Osteocyte (in vitro differentiated cells): ENCODE results near the gene MAPK1. TPM values are rescaled to one million over a fixed set of nuclear protein-coding genes. Genes with fewer than 3 reads are reported as not detected.

ENCODE experiments used
- DNase-seq: peaks from one replicate; pipeline ENCODE4 v3.0.0; 2021; ENCODE audit warnings: mixed read lengths; ENCODE audit not compliant: unreplicated experiment; ENCODE audit errors: extremely low spot score
- H3K27ac Mint-ChIP-seq: one replicate; pipeline ENCODE4 v1.8.0; 2021; ENCODE audit warnings: mild to moderate bottlenecking, mixed read lengths; ENCODE audit not compliant: unreplicated experiment
- H3K27me3 Mint-ChIP-seq: one replicate; pipeline ENCODE4 v1.8.0; 2021; ENCODE audit warnings: mixed read lengths; ENCODE audit not compliant: unreplicated experiment
- H3K36me3 Mint-ChIP-seq: one replicate; pipeline ENCODE4 v1.8.0; 2021; ENCODE audit warnings: mixed read lengths; ENCODE audit not compliant: unreplicated experiment
- H3K4me1 Mint-ChIP-seq: one replicate; pipeline ENCODE4 v1.8.0; 2021; ENCODE audit warnings: mixed read lengths; ENCODE audit not compliant: unreplicated experiment
- H3K4me3 Mint-ChIP-seq: one replicate; pipeline ENCODE4 v1.8.0; 2021; ENCODE audit warnings: mild to moderate bottlenecking, moderate library complexity, mixed read lengths; ENCODE audit not compliant: unreplicated experiment
- H3K9me3 Mint-ChIP-seq: one replicate; pipeline ENCODE4 v1.8.0; 2021; ENCODE audit warnings: mixed read lengths; ENCODE audit not compliant: unreplicated experiment
- total RNA-seq: library from RNA; stranded (reverse); gene quantifications from 2 replicates; pipeline ENCODE4 v1.2.1, GENCODE V29; 2021
- TF ChIP-seq, protein P1 (sequence below): fragments of 200-600 bp; sonication (generic); IDR thresholded peaks from 2 replicates; pipeline ENCODE4 v1.5.0; 2021; ENCODE audit warnings: antibody characterized with exemption, mild to moderate bottlenecking, moderate library complexity

Gene MAPK1
- total RNA-seq, 1 donor from 2014 or later = 159 TPM

DNA sequence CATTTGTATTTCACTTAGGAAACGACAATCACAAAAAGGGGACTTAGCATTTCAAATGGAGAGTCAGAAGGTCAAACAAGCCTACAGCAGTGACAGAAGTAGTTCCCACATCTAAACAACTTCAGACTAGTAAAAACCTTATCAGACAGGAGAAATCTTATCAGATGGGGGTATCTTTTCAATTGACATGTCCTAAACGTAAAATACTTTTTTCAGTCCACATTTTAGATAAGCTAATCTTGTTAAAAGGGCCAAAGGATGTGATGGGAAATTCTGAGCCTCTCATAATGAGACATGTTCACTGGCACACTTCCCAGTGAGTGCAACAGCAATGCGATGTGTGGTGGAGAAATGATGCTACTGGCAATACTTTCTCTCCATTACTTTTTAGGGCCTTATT is 2.4 kb downstream of the MAPK1 start:
- no peaks in the 10 kb centered on the region for H3K27me3 Mint-ChIP-seq
- peaks cover 57% of the 10 kb centered on the region for H3K4me1 Mint-ChIP-seq
- H3K27ac Mint-ChIP-seq = peak overlapping the region; percentile 41
- H3K36me3 Mint-ChIP-seq = peaks cover 2% of the 10 kb centered on the region
- no peak for DNase-seq
- no peaks in the 10 kb centered on the region for H3K9me3 Mint-ChIP-seq
- H3K4me3 Mint-ChIP-seq = peak overlapping the region; percentile 93
- TF ChIP-seq, protein P1, sequence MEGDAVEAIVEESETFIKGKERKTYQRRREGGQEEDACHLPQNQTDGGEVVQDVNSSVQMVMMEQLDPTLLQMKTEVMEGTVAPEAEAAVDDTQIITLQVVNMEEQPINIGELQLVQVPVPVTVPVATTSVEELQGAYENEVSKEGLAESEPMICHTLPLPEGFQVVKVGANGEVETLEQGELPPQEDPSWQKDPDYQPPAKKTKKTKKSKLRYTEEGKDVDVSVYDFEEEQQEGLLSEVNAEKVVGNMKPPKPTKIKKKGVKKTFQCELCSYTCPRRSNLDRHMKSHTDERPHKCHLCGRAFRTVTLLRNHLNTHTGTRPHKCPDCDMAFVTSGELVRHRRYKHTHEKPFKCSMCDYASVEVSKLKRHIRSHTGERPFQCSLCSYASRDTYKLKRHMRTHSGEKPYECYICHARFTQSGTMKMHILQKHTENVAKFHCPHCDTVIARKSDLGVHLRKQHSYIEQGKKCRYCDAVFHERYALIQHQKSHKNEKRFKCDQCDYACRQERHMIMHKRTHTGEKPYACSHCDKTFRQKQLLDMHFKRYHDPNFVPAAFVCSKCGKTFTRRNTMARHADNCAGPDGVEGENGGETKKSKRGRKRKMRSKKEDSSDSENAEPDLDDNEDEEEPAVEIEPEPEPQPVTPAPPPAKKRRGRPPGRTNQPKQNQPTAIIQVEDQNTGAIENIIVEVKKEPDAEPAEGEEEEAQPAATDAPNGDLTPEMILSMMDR = no peak

DNA sequence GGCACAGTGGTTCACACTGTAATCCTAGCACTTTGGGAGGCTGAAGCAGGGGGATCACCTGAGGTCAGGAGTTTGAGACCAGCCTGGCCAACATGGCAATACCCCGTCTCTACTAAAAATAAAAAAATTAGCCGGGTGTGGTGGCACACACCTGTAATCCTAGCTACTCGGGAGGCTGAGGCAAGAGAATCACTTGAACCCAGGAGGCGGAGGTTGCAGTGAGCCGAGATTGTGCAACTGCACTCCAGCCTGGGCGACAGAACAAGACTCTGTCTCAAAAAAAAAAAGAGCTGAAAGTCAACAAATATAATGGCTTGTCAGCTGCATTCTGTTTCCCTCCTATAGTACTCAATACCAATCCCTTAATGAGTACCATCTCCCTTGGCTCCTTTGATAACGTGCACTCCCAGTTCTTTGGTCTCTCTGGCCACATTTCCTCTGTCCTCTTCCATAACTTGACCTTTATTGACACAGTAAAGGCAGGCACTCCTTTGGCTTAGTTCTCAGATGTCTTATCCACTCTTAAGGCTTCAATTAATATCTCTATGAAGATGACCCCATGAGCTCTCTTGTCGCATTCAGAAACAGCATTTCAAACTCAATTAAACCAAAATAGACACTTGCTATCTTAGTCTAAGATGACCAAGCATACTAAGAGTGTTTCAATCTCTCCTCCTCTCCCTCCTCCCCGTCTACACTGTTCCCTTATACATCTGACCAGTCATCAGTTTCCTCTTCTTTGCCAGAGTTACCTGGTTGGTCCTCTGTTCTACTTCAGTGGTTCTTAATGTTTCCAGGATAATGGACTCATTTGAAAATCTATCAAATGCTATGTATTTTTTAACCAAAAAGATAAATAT is 4.8 kb downstream of the MAPK1 start:
- TF ChIP-seq, protein P1 = no peak
- Mint-ChIP-seq H3K4me1 (peaks cover 65% of the 10 kb centered on the region), H3K27me3 (no peaks in the 10 kb centered on the region), H3K36me3 (peaks cover 2% of the 10 kb centered on the region), H3K27ac (peak overlapping the region; percentile 35), H3K4me3 (no peak overlapping the region), H3K9me3 (no peaks in the 10 kb centered on the region)
- no peak for DNase-seq

DNA sequence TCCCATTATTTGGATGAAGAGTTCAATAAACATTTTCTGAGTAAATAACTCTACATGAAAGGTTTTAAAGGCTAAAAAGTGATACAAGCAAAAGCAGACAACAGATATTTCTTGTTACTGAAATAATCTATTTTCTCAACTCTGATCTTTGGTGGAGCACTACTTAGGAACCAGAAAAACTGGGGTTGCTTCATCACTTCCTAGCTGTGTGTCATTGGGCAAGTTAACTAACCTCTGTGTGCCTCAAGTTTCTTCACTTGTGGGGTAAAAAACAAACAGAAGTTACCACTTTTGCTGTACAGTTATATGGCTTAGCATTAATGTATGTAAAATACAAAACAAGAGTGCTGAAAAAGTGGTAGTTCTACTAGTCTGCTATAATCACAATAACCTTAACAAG is 5.6 kb downstream of the MAPK1 start:
- DNase-seq = no peak
- H3K36me3 Mint-ChIP-seq = peaks cover 2% of the 10 kb centered on the region
- H3K4me3 Mint-ChIP-seq = no peak overlapping the region
- H3K4me1 Mint-ChIP-seq = peaks cover 70% of the 10 kb centered on the region
- TF ChIP-seq, protein P1 = no peak
- H3K27me3 Mint-ChIP-seq = no peaks in the 10 kb centered on the region
- H3K9me3 Mint-ChIP-seq = no peaks in the 10 kb centered on the region
- peak overlapping the region; percentile 44 for H3K27ac Mint-ChIP-seq

DNA sequence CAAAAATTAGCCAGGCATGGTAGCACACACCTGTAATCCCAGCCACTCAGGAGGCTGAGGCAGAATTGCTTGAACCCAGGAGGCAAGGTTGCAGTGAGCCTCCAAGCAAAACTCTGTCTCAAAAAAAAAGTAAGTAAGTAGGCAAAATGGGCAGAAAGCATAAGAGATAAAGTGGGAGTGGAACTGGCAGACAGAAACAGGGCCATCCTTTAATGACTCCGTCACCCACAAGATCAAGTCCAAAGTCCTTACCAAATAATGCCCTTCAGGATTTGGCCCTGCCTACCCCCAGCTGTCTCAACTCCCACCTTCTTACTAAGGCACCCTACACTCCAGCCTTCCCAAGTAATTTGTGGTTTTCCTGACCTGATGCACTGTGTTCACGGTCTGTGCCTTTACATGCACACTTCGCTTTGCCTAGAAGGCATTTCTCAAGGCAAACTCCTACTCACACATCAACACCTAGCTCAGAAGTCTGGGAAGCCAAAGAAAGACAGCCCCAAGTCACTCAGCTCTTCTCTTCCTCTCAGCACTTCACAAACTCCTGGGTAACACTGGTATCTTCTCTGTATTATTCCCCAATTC is 6.1 kb downstream of the MAPK1 start:
- H3K4me1 Mint-ChIP-seq = peaks cover 74% of the 10 kb centered on the region
- peaks cover 2% of the 10 kb centered on the region for H3K36me3 Mint-ChIP-seq
- H3K27ac Mint-ChIP-seq = peak overlapping the region; percentile 44
- no peaks in the 10 kb centered on the region for H3K9me3 Mint-ChIP-seq
- no peak for DNase-seq
- TF ChIP-seq, protein P1 = no peak
- no peaks in the 10 kb centered on the region for H3K27me3 Mint-ChIP-seq
- H3K4me3 Mint-ChIP-seq = no peak overlapping the region

DNA sequence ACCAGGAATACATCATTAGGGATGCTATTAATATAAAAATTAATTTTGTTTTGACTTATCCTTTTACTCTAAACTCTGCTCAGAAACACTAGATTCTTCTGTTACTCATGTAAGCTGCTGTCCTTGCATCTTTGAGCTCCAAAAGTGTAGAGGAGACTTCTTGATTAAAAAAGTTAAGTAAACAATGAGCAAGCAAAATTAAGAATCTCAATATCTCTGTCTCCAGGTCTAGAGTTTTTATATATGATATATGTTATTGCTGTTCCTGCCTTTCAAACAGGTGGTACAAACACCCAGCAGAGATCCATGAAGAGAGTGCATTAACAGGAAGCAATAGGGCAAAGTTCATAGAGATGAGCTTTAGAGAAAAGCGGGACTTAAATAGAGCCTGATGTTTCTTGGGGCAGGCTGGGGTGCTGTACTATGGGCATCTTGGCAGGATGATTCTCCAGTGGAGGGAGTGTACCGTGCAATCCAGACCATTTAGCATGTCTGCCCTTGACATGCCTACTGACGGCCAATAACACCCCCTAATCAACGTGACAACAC is 6.9 kb downstream of the MAPK1 start:
- TF ChIP-seq, protein P1 = no peak
- H3K36me3 Mint-ChIP-seq = peaks cover 2% of the 10 kb centered on the region
- no peaks in the 10 kb centered on the region for H3K9me3 Mint-ChIP-seq
- H3K27me3 Mint-ChIP-seq = no peaks in the 10 kb centered on the region
- H3K4me1 Mint-ChIP-seq = peaks cover 72% of the 10 kb centered on the region
- no peak for DNase-seq
- no peak overlapping the region for H3K4me3 Mint-ChIP-seq
- H3K27ac Mint-ChIP-seq = peak overlapping the region; percentile 44
